PC-3 (cell line): ENCODE results near the gene CCDC144A. TPM values are rescaled to one million over a fixed set of nuclear protein-coding genes. Genes with fewer than 3 reads are reported as not detected.

Experiments used
- ATAC-seq: fragments of 200-7000 bp; cut with Tn5 transposase; 2 replicates; pipeline ENCODE4 v1.9.1; 2020; ENCODE audit warnings: mild to moderate bottlenecking, moderate library complexity
- BruUV-seq: library from RNA; stranded (reverse); fragments of 400-500 nt; replicated peaks from 2 replicates; lab custom pipeline; 2021; lab: Mats Ljungman, UMichigan
- CTCF ChIA-PET: fragments of 300-600 bp; sonication (Branson Sonifier 250); formaldehyde crosslinking; loops from one replicate; lab custom pipeline; 2022; ENCODE audit warnings: antibody characterized with exemption; lab: Charles Lee
- POLR2A ChIA-PET: fragments of 300-600 bp; sonication (Branson Sonifier 250); formaldehyde crosslinking; loops from one replicate; lab custom pipeline; 2022; ENCODE audit warnings: antibody characterized with exemption; ENCODE audit not compliant: unreplicated experiment; lab: Charles Lee
- DNase-seq: peaks from one replicate; pipeline ENCODE4 v3.0.0-alpha.2; 2015
- H2AFZ ChIP-seq: fragments of 300-600 bp; sonication (generic); 2 replicates; pipeline ENCODE4 v1.6.0; 2016; ENCODE audit warnings: antibody characterized with exemption, low read length
- H3F3A ChIP-seq: fragments of 300-600 bp; sonication (generic); one replicate; pipeline ENCODE4 v1.6.0; 2017; ENCODE audit warnings: antibody characterized with exemption, low read length, control low read depth, mild to moderate bottlenecking; ENCODE audit not compliant: unreplicated experiment
- H3K27ac ChIP-seq: fragments of 300-600 bp; sonication (generic); 2 replicates; pipeline ENCODE4 v1.5.1; 2016; ENCODE audit warnings: mild to moderate bottlenecking, low read length
- H3K27me3 ChIP-seq: fragments of 300-600 bp; sonication (generic); 2 replicates; pipeline ENCODE4 v1.6.1; 2016; ENCODE audit warnings: low read length, mixed read lengths
- H3K36me3 ChIP-seq: fragments of 300-600 bp; sonication (generic); 2 replicates; pipeline ENCODE4 v1.6.1; 2016; ENCODE audit warnings: low read depth, mixed run types, low read length, mixed read lengths
- H3K4me1 ChIP-seq: fragments of 300-600 bp; sonication (generic); 2 replicates; pipeline ENCODE4 v1.5.1; 2016; ENCODE audit warnings: low read length; ENCODE audit not compliant: insufficient read depth
- H3K4me2 ChIP-seq: fragments of 300-600 bp; sonication (generic); 2 replicates; pipeline ENCODE4 v1.6.0; 2016; ENCODE audit warnings: low read length
- H3K4me3 ChIP-seq: fragments of 300-600 bp; sonication (generic); 2 replicates; pipeline ENCODE4 v1.5.1; 2016; ENCODE audit warnings: mild to moderate bottlenecking, low read length, mixed read lengths
- H3K79me2 ChIP-seq: fragments of 300-600 bp; sonication (generic); 2 replicates; pipeline ENCODE4 v1.6.1; 2017; ENCODE audit warnings: low read length, mixed read lengths
- H3K9ac ChIP-seq: fragments of 300-600 bp; sonication (generic); 2 replicates; pipeline ENCODE4 v1.6.0; 2016; ENCODE audit warnings: mild to moderate bottlenecking, low read length
- H3K9me2 ChIP-seq: fragments of 300-600 bp; sonication (generic); replicated peaks from 2 replicates; pipeline ENCODE4 v1.6.1; 2016; ENCODE audit warnings: mixed run types, low read length, mixed read lengths
- H3K9me3 ChIP-seq: fragments of 300-600 bp; sonication (generic); 2 replicates; pipeline ENCODE4 v1.6.1; 2016; ENCODE audit warnings: low read length, mixed read lengths
- H4K20me1 ChIP-seq: fragments of 300-600 bp; sonication (generic); 2 replicates; pipeline ENCODE4 v1.6.1; 2016; ENCODE audit warnings: low read length, mixed read lengths
- EZH2 ChIP-seq: fragments of 300-600 bp; sonication (generic); IDR thresholded peaks from one replicate; pipeline ENCODE4 v1.6.1; 2017; ENCODE audit warnings: antibody characterized with exemption, mild to moderate bottlenecking, low read length; ENCODE audit not compliant: unreplicated experiment
- EZH2phosphoT487 ChIP-seq: fragments of 300-600 bp; sonication (generic); IDR thresholded peaks from 2 replicates; pipeline ENCODE4 v1.6.1; 2018; ENCODE audit warnings: mild to moderate bottlenecking, antibody characterized with exemption, low read length, borderline replicate concordance
- intact Hi-C: fragments of 100-400 bp; cut with micrococcal nuclease; formaldehyde crosslinking; loops from 2 replicates; pipeline ENCODE4 v1.9.0; 2023
- total RNA-seq: library from RNA; depleted of rRNA; stranded (reverse); fragments of >200 nt; gene quantifications from 2 replicates; pipeline ENCODE4 v1.2.3, GENCODE V29; 2014
- TF ChIP-seq, protein P1 (sequence below): fragments of 300-600 bp; sonication (generic); conservative IDR thresholded peaks from 2 replicates; pipeline ENCODE4 v1.5.1; 2017; ENCODE audit warnings: antibody characterized with exemption, low read depth, mild to moderate bottlenecking, low read length

Gene CCDC144A
- total RNA-seq, 1 experiment from 2014 or later: 0.15 TPM

DNA sequence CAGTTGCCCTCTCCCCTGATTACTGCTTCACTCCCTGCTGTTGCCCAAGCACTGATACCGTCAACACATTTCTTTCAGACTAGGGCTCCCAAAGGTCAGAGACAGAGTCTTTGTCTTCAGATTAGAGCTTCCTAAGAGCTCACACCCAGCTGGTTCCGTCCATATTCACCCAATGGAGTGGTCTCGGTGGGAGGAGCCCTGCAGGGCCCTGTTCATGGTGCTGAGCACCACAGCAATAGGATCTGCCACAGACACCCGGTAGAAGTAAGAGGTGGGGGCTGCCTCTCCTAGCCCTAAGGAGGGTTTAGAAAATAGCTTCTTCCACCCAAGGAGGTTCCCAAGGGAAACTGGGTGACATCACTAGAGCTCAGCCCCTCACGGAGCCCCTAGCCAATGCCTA lies 128.3 kb downstream of the CCDC144A start:
- Histone ChIP-seq H3K9me3 (no peaks in the 10 kb centered on the region), H3K27me3 (peaks cover 8% of the 10 kb centered on the region), H3K27ac (no peak overlapping the region), H4K20me1 (no peaks in the 10 kb centered on the region), H3K79me2 (no peaks in the 10 kb centered on the region), H3F3A (no peaks in the 10 kb centered on the region), H3K9me2 (no peaks in the 10 kb centered on the region), H2AFZ (no peak overlapping the region), H3K4me2 (no peak overlapping the region), H3K4me1 (no peaks in the 10 kb centered on the region), H3K36me3 (no peaks in the 10 kb centered on the region), H3K9ac (no peak overlapping the region), H3K4me3 (no peak overlapping the region)
- no peak for DNase-seq
- CTCF ChIA-PET: no interaction called here
- intact Hi-C loops: no loop called here
- ATAC-seq: no peak
- no TSS peak for BruUV-seq
- TF ChIP-seq EZH2 (no peak), EZH2phosphoT487 (no peak)
- TF ChIP-seq, protein P1, sequence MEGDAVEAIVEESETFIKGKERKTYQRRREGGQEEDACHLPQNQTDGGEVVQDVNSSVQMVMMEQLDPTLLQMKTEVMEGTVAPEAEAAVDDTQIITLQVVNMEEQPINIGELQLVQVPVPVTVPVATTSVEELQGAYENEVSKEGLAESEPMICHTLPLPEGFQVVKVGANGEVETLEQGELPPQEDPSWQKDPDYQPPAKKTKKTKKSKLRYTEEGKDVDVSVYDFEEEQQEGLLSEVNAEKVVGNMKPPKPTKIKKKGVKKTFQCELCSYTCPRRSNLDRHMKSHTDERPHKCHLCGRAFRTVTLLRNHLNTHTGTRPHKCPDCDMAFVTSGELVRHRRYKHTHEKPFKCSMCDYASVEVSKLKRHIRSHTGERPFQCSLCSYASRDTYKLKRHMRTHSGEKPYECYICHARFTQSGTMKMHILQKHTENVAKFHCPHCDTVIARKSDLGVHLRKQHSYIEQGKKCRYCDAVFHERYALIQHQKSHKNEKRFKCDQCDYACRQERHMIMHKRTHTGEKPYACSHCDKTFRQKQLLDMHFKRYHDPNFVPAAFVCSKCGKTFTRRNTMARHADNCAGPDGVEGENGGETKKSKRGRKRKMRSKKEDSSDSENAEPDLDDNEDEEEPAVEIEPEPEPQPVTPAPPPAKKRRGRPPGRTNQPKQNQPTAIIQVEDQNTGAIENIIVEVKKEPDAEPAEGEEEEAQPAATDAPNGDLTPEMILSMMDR: no peak
- POLR2A ChIA-PET: no interaction called here

DNA sequence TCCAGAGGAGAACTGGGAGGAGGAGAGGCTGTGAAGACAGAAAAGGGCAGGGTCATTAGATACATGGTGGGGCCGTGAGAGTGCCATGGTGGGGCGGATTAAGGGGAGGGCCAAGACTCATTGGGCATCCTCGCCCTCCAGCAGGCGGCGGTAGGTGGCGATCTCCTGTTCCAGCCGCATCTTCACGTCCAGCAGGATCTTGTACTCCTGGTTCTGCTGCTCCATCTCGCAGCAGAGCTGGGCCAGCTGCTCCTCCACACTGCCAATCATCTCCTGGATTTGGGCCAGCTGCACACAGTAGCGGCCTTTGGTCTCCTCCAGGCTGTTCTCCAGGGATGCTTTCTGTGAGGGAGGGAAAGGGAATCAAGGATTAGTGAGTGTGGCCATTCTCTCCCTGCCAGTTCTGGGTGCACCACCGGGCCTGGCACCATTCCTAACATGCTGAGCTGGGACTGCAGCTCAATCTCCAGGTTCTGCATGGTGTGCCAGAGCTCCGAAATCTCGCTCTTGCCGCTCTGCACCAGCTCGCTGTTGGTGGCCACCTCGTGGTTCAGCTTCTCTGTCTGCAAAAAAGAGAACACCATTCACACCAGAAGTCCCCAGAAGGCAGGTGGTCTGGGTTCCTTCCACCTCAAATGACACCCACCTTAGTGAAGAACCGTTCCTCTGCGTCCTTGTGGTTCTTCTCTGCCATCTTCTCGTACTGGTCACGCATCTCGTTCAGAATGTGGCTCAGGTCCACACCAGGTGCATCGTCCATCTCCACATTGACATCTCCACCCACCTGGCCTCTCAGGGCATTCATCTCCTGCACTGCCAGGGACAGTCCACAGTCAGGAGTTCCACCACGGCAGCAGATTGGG lies 129.0 kb downstream of the CCDC144A start:
- Histone ChIP-seq H3K9ac (no peak overlapping the region), H3K27ac (no peak overlapping the region)
- POLR2A ChIA-PET: no interaction called here

More for the DNA sequence above, 129.0 kb downstream of the CCDC144A start:
- Histone ChIP-seq H3K4me3 (no peak overlapping the region), H3K27me3 (peaks cover 8% of the 10 kb centered on the region), H3K36me3 (no peaks in the 10 kb centered on the region), H3K4me2 (no peak overlapping the region), H3K9me3 (no peaks in the 10 kb centered on the region), H4K20me1 (no peaks in the 10 kb centered on the region), H3K4me1 (no peaks in the 10 kb centered on the region), H3K79me2 (no peaks in the 10 kb centered on the region), H3F3A (no peaks in the 10 kb centered on the region), H3K9me2 (no peaks in the 10 kb centered on the region), H2AFZ (no peak overlapping the region)
- no TSS peak for BruUV-seq
- ATAC-seq (no peak), DNase-seq (no peak)
- CTCF ChIA-PET: no interaction called here
- TF ChIP-seq, protein P1: no peak; the same call in 1 of the 2 replicates
- TF ChIP-seq EZH2phosphoT487: no peak
- TF ChIP-seq EZH2: no peak
- intact Hi-C loops: no loop called here
